Panc1 (cell line): ENCODE results near the gene KDM4E. TPM values are rescaled to one million over a fixed set of nuclear protein-coding genes. Genes with fewer than 3 reads are reported as not detected.

Source experiments
- ATAC-seq: fragments of 200-7000 bp; cut with Tn5 transposase; 2 replicates; pipeline ENCODE4 v1.9.1; 2020; ENCODE audit warnings: mild to moderate bottlenecking, moderate library complexity
- BruUV-seq: library from RNA; stranded (reverse); fragments of 400-500 nt; replicated peaks from 2 replicates; lab custom pipeline; 2021; lab: Mats Ljungman, UMichigan
- CTCF ChIA-PET: fragments of 300-600 bp; sonication (Branson Sonifier 250); formaldehyde crosslinking; loops from one replicate; lab custom pipeline; 2022; ENCODE audit warnings: antibody characterized with exemption; lab: Charles Lee
- POLR2A ChIA-PET: fragments of 300-600 bp; sonication (Branson Sonifier 250); formaldehyde crosslinking; loops from one replicate; lab custom pipeline; 2022; ENCODE audit warnings: antibody characterized with exemption; lab: Charles Lee
- DNase-seq: peaks from one replicate; pipeline ENCODE4 v3.0.0-alpha.2; 2010; ENCODE audit warnings: low read depth, low spot score
- H3K27ac ChIP-seq: 2 replicates; pipeline ENCODE4 v1.5.1; 2011; ENCODE audit warnings: mild to moderate bottlenecking, low read length, inconsistent platforms
- H3K27me3 ChIP-seq: fragments of 200-500 bp; sonication (Bioruptor generic); 2 replicates; pipeline ENCODE4 v1.6.0; 2014; ENCODE audit warnings: low read length, inconsistent platforms; ENCODE audit not compliant: control insufficient read depth, insufficient read depth
- H3K36me3 ChIP-seq: fragments of 200-500 bp; sonication (Bioruptor generic); 2 replicates; pipeline ENCODE4 v1.5.1; 2014; ENCODE audit warnings: inconsistent platforms, mild to moderate bottlenecking, low read length, moderate library complexity; ENCODE audit not compliant: control insufficient read depth, insufficient read depth
- H3K4me1 ChIP-seq: 2 replicates; pipeline ENCODE4 v1.5.1; 2011; ENCODE audit warnings: inconsistent platforms, mild to moderate bottlenecking, low read length, moderate library complexity; ENCODE audit not compliant: control insufficient read depth, insufficient read depth
- H3K4me3 ChIP-seq, 2 experiments: 2 replicates each; pipeline ENCODE4 v1.5.1; 2011 to 2012; ENCODE audit warnings: low read depth in 2 of 2, low read length in 2 of 2, mild to moderate bottlenecking in 2 of 2, inconsistent platforms in 1 of 2, moderate library complexity in 1 of 2
- H3K9me3 ChIP-seq: fragments of 200-500 bp; sonication (Bioruptor generic); 2 replicates; pipeline ENCODE4 v1.5.1; 2014; ENCODE audit warnings: low read depth, mild to moderate bottlenecking, inconsistent platforms, low read length, moderate library complexity; ENCODE audit not compliant: control insufficient read depth, insufficient read depth
- CTCF ChIP-seq: fragments of 450-650 bp; IDR thresholded peaks from 2 replicates; pipeline ENCODE4 v1.5.1; 2017; ENCODE audit warnings: mild to moderate bottlenecking
- POLR2AphosphoS5 ChIP-seq: IDR thresholded peaks from 2 replicates; pipeline ENCODE4 v1.6.1; 2012; ENCODE audit warnings: mild to moderate bottlenecking, low read depth, low read length, moderate library complexity
- REST ChIP-seq, 2 experiments: IDR thresholded peaks; 2 replicates each; pipeline ENCODE4 v1.6.1; 2011 to 2012; ENCODE audit warnings: low read depth in 2 of 2, control low read depth in 1 of 2, low read length in 1 of 2, mild to moderate bottlenecking in 1 of 2, moderate library complexity in 1 of 2; ENCODE audit not compliant: insufficient read depth in 1 of 2
- SIN3A ChIP-seq: IDR thresholded peaks from 2 replicates; pipeline ENCODE4 v1.6.1; 2012; ENCODE audit warnings: low read depth, mild to moderate bottlenecking, low read length, moderate library complexity, borderline replicate concordance; ENCODE audit not compliant: insufficient read depth
- TCF7L2 ChIP-seq: IDR thresholded peaks from 2 replicates; pipeline ENCODE4 v1.6.1; 2011; ENCODE audit warnings: mild to moderate bottlenecking, low read depth, low read length, inconsistent platforms
- in situ Hi-C: cut with HindIII; loops from 2 replicates; pipeline ENCODE4 v1.10.0; 2016; ENCODE audit warnings: low sequenced_read_pairs, low pct_unique_long_range_greater_than_20kb
- intact Hi-C: fragments of 100-400 bp; cut with micrococcal nuclease; formaldehyde crosslinking; loops from one replicate; pipeline ENCODE4 v1.10.0; 2022; ENCODE audit not compliant: unreplicated experiment
- total RNA-seq: library from RNA; stranded (reverse); gene quantifications from one replicate; pipeline ENCODE4 v1.2.1, GENCODE V29; 2021; ENCODE audit not compliant: unreplicated experiment

The KDM4E gene
- total RNA-seq, 1 experiment from 2014 or later: not detected

- ChIA-PET POLR2A (no interaction called here), CTCF (no interaction called here)
- intact Hi-C loops: no loop called here
- peaks cover 2% of the 10 kb centered on the region; the same call in 1 of the 2 replicates for H3K27me3 ChIP-seq
- no peaks in the 10 kb centered on the region for H3K36me3 ChIP-seq
- ATAC-seq: no peak
- no peak overlapping the region for H3K27ac ChIP-seq
- H3K4me3 ChIP-seq: no peak overlapping the region
- H3K4me1 ChIP-seq: no peaks in the 10 kb centered on the region
- in situ Hi-C loops: no loop called here
- no peak for DNase-seq
- no peak for TF ChIP-seq POLR2AphosphoS5
- no peak for TF ChIP-seq REST (IDR thresholded peaks at IDR 0.05; ENCODE audit: insufficient read depth in 1 of 2, low read depth in 2 of 2, low read length in 1 of 2)
- no peak for TF ChIP-seq SIN3A
- TF ChIP-seq TCF7L2: no peak
- TF ChIP-seq CTCF: no peak
- no TSS peak for BruUV-seq
- H3K9me3 ChIP-seq: no peaks in the 10 kb centered on the region
These were observed 3.3 kb downstream of the KDM4E start for GRCh38 chr11:95028357-95028756.

GRCh38 chr11:95033051-95033450 lies 8.0 kb downstream of the KDM4E start:
- Histone ChIP-seq H3K27ac (no peak overlapping the region), H3K4me1 (no peaks in the 10 kb centered on the region), H3K4me3 (no peak overlapping the region), H3K36me3 (no peaks in the 10 kb centered on the region), H3K27me3 (peaks cover 18% of the 10 kb centered on the region; the same call in 1 of the 2 replicates), H3K9me3 (no peaks in the 10 kb centered on the region)
- no peak for DNase-seq
- ATAC-seq: no peak
- TF ChIP-seq TCF7L2 (no peak), REST (IDR thresholded peaks at IDR 0.05; ENCODE audit: insufficient read depth in 1 of 2, low read depth in 2 of 2, low read length in 1 of 2) (no peak), SIN3A (no peak), CTCF (no peak), POLR2AphosphoS5 (no peak)
- intact Hi-C loops: no loop called here
- ChIA-PET CTCF (no interaction called here), POLR2A (no interaction called here)
- in situ Hi-C loops: no loop called here
- no TSS peak for BruUV-seq
